ENCODE measurements around the gene BSPRY. TPM values are rescaled to one million over a fixed set of nuclear protein-coding genes. Genes with fewer than 3 reads are reported as not detected.

BSPRY gene
- total and polyA plus RNA-seq, 2 of the 13 experiments (the other 11 are each of a cell fraction or from before 2014, with no cell fraction given), result 0.09 to 0.26 TPM

GRCh38 chr9:113381909-113382411 lies 32.6 kb downstream of the BSPRY start (continued):
- TF ChIP-seq TAF15 (IDR thresholded peaks at IDR 0.05; ENCODE audit: low read depth, low read length, poor library complexity, severe bottlenecking) (no peak), CCAR2 (optimal IDR thresholded peaks at IDR 0.05; ENCODE audit: low read depth, low read length) (no peak), HIC2 (CRISPR knock-in tag; IDR thresholded peaks at IDR 0.05; ENCODE audit: low read depth) (no peak), MEIS2 (CRISPR knock-in tag; IDR thresholded peaks at IDR 0.05) (0 out of 2 replicates have a peak, but pooled peaks have one; percentile 60), NR2F2 (IDR thresholded peaks at IDR 0.05; ENCODE audit: borderline replicate concordance, low read depth) (no peak), ZNF232 (CRISPR knock-in tag; IDR thresholded peaks at IDR 0.05; ENCODE audit: borderline replicate concordance) (no peak), ZNF839 (CRISPR knock-in tag; IDR thresholded peaks at IDR 0.05; ENCODE audit: borderline replicate concordance) (no peak), CREM (IDR thresholded peaks at IDR 0.05) (peak; percentile 53; the same call in 1 of the 2 replicates), CREM (CRISPR knock-in tag; IDR thresholded peaks at IDR 0.05) (no peak), GRHL1 (CRISPR knock-in tag; conservative IDR thresholded peaks at IDR 0.05) (no peak), MAFK (conservative IDR thresholded peaks at IDR 0.05 in 1 of 2, IDR thresholded peaks at IDR 0.05 in 1 of 2; ENCODE audit: low read length in 2 of 2) (peak in 1 of 2 experiments; percentile 23; a peak in 3 of 4 replicates), KLF16 (CRISPR knock-in tag; IDR thresholded peaks at IDR 0.05) (peak in 1 of 2 experiments; percentile 34; a peak in 1 of 4 replicates), ZNF607 (CRISPR knock-in tag; IDR thresholded peaks at IDR 0.05; ENCODE audit: borderline replicate concordance) (no peak), ZSCAN29 (CRISPR knock-in tag; conservative IDR thresholded peaks at IDR 0.05) (no peak), ESRRA (CRISPR knock-in tag; IDR thresholded peaks at IDR 0.05; ENCODE audit: low read depth) (0 out of 2 replicates have a peak, but pooled peaks have one; percentile 41), EEA1 (CRISPR knock-in tag; IDR thresholded peaks at IDR 0.05; ENCODE audit: borderline replicate concordance) (no peak), YY1 (IDR thresholded peaks at IDR 0.05; ENCODE audit: insufficient read depth, insufficient replicate concordance, low read depth, low read length) (no peak), ZNF225 (CRISPR knock-in tag; IDR thresholded peaks at IDR 0.05) (no peak), HOXA3 (CRISPR knock-in tag; IDR thresholded peaks at IDR 0.05) (peak; percentile 72; the same call in 1 of the 2 replicates), ZBTB44 (CRISPR knock-in tag; IDR thresholded peaks at IDR 0.05) (no peak)
